K562 (cell line): ENCODE data around the gene GALNT12. TPM values are rescaled to one million over a fixed set of nuclear protein-coding genes. Genes with fewer than 3 reads are reported as not detected.

ENCODE experiments used
- CBX8 ChIP-seq: fragments of 200-600 bp; sonication (generic); IDR thresholded peaks from 2 replicates; pipeline ENCODE4 v1.6.1; 2012; ENCODE audit warnings: borderline replicate concordance, mixed run types, low read depth, mild to moderate bottlenecking, moderate library complexity, mixed read lengths, low read length, control low read depth, inconsistent platforms; ENCODE audit not compliant: poor library complexity, severe bottlenecking; ENCODE audit errors: extremely low read depth
- ESRRB ChIP-seq: fragments of 250-450 bp; sonication (Bioruptor Pico); IDR thresholded peaks from 2 replicates; pipeline ENCODE4 v1.5.0; 2020; ENCODE audit warnings: mild to moderate bottlenecking, moderate library complexity, borderline replicate concordance
- GTF2E2 ChIP-seq: fragments of 200-800 bp; sonication (Bioruptor generic); IDR thresholded peaks from 2 replicates; pipeline ENCODE4 v1.6.1; 2016; ENCODE audit warnings: missing genetic modification characterization, missing compliant biosample characterization
- HNRNPL ChIP-seq: fragments of 200-400 bp; formaldehyde crosslinking; IDR thresholded peaks from 2 replicates; pipeline ENCODE4 v1.6.1; 2017; ENCODE audit warnings: low read depth, mild to moderate bottlenecking, low read length
- ILF3 ChIP-seq: fragments of 450-650 bp; IDR thresholded peaks from 2 replicates; pipeline ENCODE4 v1.6.1; 2018; ENCODE audit warnings: antibody characterized with exemption, mild to moderate bottlenecking, moderate library complexity, borderline replicate concordance
- JUND ChIP-seq, 2 experiments: IDR thresholded peaks; 2 replicates in 1 of 2; 3 replicates in 1 of 2; pipeline ENCODE4 v1.6.1; 2011; ENCODE audit warnings: borderline replicate concordance in 2 of 2, low read depth in 2 of 2, low read length in 2 of 2, improper control_type of control experiment in 1 of 2, missing biosample characterization in 1 of 2, missing genetic modification characterization in 1 of 2, missing genetic modification reagents in 1 of 2
- KDM4B ChIP-seq, 2 experiments: fragments of 450-650 bp in 1 of 2; sonication (generic) in 1 of 2; IDR thresholded peaks; 2 replicates each; pipeline ENCODE4 v1.6.1; 2016 to 2017; ENCODE audit warnings: borderline replicate concordance in 2 of 2, antibody characterized with exemption in 1 of 2, low read depth in 1 of 2, mild to moderate bottlenecking in 1 of 2
- MEIS2 ChIP-seq: fragments of 450-650 bp; IDR thresholded peaks from 2 replicates; pipeline ENCODE4 v1.6.1; 2014; ENCODE audit warnings: mild to moderate bottlenecking; ENCODE audit not compliant: partially characterized antibody
- NR4A1 ChIP-seq, 2 experiments: fragments of 250-450 bp in 1 of 2; fragments of 450-650 bp in 1 of 2; sonication (Bioruptor Pico) in 1 of 2; IDR thresholded peaks; 2 replicates each; pipeline versions ENCODE4 v1.4.0 to v1.6.1; 2016 to 2020; ENCODE audit warnings: mild to moderate bottlenecking in 2 of 2, missing compliant biosample characterization in 1 of 2, missing genetic modification characterization in 1 of 2, moderate library complexity in 1 of 2
- PHF21A ChIP-seq: fragments of 450-650 bp; IDR thresholded peaks from 2 replicates; pipeline ENCODE4 v1.6.1; 2017; ENCODE audit warnings: low read depth, borderline replicate concordance
- PPARD ChIP-seq: fragments of 250-450 bp; sonication (Bioruptor Pico); IDR thresholded peaks from 2 replicates; pipeline ENCODE4 v1.8.0; 2022; ENCODE audit warnings: inconsistent platforms, mild to moderate bottlenecking, moderate library complexity
- PURB ChIP-seq: sonication (generic); formaldehyde crosslinking; IDR thresholded peaks from 2 replicates; pipeline ENCODE4 v1.9.0; 2021; ENCODE audit warnings: low read depth, mild to moderate bottlenecking, missing genetic modification reagents
- RNF2 ChIP-seq: sonication (generic); IDR thresholded peaks from 2 replicates; pipeline ENCODE4 v1.6.1; 2016
- TAL1 ChIP-seq: fragments of 450-650 bp; IDR thresholded peaks from 2 replicates; pipeline ENCODE4 v1.6.1; 2016; ENCODE audit warnings: mild to moderate bottlenecking
- ZFP1 ChIP-seq: fragments of 450-650 bp; formaldehyde crosslinking; IDR thresholded peaks from 2 replicates; pipeline ENCODE4 v1.4.0; 2020; ENCODE audit warnings: mild to moderate bottlenecking, mixed read lengths
- ZFPM2 ChIP-seq: fragments of 250-450 bp; sonication (Bioruptor Pico); IDR thresholded peaks from 2 replicates; pipeline ENCODE4 v1.5.1; 2022; ENCODE audit warnings: mild to moderate bottlenecking
- ZNF175 ChIP-seq: fragments of 200-800 bp; sonication (Bioruptor generic); IDR thresholded peaks from 2 replicates; pipeline ENCODE4 v1.6.1; 2016; ENCODE audit warnings: low read depth, mild to moderate bottlenecking, missing genetic modification characterization, missing compliant biosample characterization
- polyA plus RNA-seq, 8 experiments: library from polyadenylated mRNA; depleted of rRNA in 4 of 8; stranded (reverse) in 5 of 8; unstranded in 3 of 8; fragments of >200 nt; fragmentation: Nextera tagmentation in 2 of 8; fragmentation: Illumina TruSeq in 1 of 8; extraction: Ambion mirVana in 2 of 8; extraction: Trizol in 1 of 8; gene quantifications; 2 replicates each; pipeline versions ENCODE4 v1.2.1 to v1.2.3, GENCODE V29; 2011 to 2014; ENCODE audit warnings: inconsistent platforms in 1 of 8, missing spikeins in 1 of 8
- total RNA-seq, 7 experiments: library from RNA; depleted of rRNA in 6 of 7; stranded (reverse); fragments of >200 nt in 6 of 7; fragmentation: Illumina TruSeq in 2 of 7; extraction: Trizol in 2 of 7; gene quantifications; 2 replicates each; pipeline versions ENCODE4 v1.2.1 to v1.2.3, GENCODE V29; 2011 to 2021; ENCODE audit warnings: low replicate concordance in 1 of 7
- TF ChIP-seq, protein P1 (sequence below): IDR thresholded peaks from 3 replicates; pipeline ENCODE4 v1.6.1; 2011; ENCODE audit warnings: borderline replicate concordance, mild to moderate bottlenecking; ENCODE audit not compliant: insufficient read length, insufficient read depth
- TF ChIP-seq, protein P2 (sequence below): fragments of 450-650 bp; formaldehyde crosslinking; IDR thresholded peaks from 2 replicates; pipeline ENCODE4 v1.4.0; 2020; ENCODE audit warnings: mild to moderate bottlenecking, moderate library complexity
- TF ChIP-seq, protein P3 (sequence below): fragments of 250-450 bp; sonication (Bioruptor Pico); IDR thresholded peaks from 2 replicates; pipeline ENCODE4 v1.8.0; 2021; ENCODE audit warnings: moderate library complexity, mild to moderate bottlenecking, inconsistent platforms
- TF ChIP-seq, protein P4 (sequence below): fragments of 450-650 bp; formaldehyde crosslinking; IDR thresholded peaks from 2 replicates; pipeline ENCODE4 v1.4.0; 2020; ENCODE audit warnings: mild to moderate bottlenecking

Gene GALNT12
- total and polyA plus RNA-seq, 9 of the 15 experiments (the other 6 are each of a cell fraction or from before 2014, with no cell fraction given): 29.7 to 82.9 (median 44.2) TPM

DNA sequence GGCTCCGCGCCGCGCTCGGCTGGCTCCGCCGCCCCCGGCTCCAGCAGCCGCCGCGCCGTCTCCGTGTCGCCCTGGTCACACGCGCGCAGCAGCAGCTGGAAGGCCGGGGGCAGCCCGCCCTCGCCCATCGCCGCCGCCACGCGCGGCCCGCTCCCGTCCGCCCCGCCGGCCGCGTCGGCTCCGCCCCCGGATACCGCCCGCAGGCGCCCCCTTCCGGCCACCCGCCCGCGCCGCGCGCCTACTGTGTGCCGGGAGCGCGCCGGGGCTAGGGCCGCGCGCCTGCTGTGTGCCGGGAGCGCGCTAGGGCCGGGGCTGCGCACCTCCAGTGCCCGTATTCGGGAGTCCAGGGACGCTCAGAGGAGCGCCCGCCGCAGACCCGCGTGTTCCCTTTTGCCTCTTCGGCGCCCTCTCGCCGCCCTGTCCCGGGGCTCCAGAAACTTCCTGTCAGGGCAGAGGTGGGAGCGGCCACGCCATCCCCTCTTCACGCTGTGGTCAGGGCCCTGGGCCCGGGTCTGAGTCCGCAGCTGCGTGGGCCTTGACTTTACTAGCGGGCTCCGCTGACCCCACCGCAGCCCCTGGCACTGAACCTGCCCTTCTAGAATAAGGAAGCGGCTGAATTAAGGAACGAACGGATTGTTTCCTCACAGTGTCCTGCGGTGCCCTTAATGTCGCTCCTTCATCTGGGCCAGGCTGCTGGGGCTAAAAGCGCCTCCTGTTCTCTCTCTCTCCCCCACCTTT, 10.9 kb upstream of the GALNT12 start, which contains the start of gene ANKS6 (continued):
- TF ChIP-seq ZFPM2 (CRISPR knock-in tag): no peak
- no peak for TF ChIP-seq PPARD (CRISPR knock-in tag)
- TF ChIP-seq PHF21A: no peak
- TF ChIP-seq TAL1: no peak
- TF ChIP-seq KDM4B (IDR thresholded peaks at IDR 0.05; ENCODE audit: borderline replicate concordance in 2 of 2, low read depth in 1 of 2): no peak
- TF ChIP-seq, protein P1, sequence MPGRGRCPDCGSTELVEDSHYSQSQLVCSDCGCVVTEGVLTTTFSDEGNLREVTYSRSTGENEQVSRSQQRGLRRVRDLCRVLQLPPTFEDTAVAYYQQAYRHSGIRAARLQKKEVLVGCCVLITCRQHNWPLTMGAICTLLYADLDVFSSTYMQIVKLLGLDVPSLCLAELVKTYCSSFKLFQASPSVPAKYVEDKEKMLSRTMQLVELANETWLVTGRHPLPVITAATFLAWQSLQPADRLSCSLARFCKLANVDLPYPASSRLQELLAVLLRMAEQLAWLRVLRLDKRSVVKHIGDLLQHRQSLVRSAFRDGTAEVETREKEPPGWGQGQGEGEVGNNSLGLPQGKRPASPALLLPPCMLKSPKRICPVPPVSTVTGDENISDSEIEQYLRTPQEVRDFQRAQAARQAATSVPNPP: no peak
- TF ChIP-seq PURB (CRISPR knock-in tag): no peak
- no peak for TF ChIP-seq ESRRB (CRISPR knock-in tag)
- TF ChIP-seq, protein P2, sequence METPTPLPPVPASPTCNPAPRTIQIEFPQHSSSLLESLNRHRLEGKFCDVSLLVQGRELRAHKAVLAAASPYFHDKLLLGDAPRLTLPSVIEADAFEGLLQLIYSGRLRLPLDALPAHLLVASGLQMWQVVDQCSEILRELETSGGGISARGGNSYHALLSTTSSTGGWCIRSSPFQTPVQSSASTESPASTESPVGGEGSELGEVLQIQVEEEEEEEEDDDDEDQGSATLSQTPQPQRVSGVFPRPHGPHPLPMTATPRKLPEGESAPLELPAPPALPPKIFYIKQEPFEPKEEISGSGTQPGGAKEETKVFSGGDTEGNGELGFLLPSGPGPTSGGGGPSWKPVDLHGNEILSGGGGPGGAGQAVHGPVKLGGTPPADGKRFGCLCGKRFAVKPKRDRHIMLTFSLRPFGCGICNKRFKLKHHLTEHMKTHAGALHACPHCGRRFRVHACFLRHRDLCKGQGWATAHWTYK (CRISPR knock-in tag): peak; percentile 80; the same call in 1 of the 2 replicates
- TF ChIP-seq ILF3: no peak
- TF ChIP-seq NR4A1 (CRISPR knock-in tag; IDR thresholded peaks at IDR 0.05): no peak
- peak; percentile 39; the same call in 1 of the 2 replicates for TF ChIP-seq NR4A1 (tag; IDR thresholded peaks at IDR 0.05)
- no peak for TF ChIP-seq HNRNPL
- TF ChIP-seq JUND (IDR thresholded peaks at IDR 0.05; ENCODE audit: borderline replicate concordance, low read depth, low read length): no peak
- TF ChIP-seq JUND (tag; IDR thresholded peaks at IDR 0.05; ENCODE audit: borderline replicate concordance, low read depth, low read length): no peak; the same call in 2 of the 3 replicates
- no peak for TF ChIP-seq CBX8
- TF ChIP-seq, protein P3, sequence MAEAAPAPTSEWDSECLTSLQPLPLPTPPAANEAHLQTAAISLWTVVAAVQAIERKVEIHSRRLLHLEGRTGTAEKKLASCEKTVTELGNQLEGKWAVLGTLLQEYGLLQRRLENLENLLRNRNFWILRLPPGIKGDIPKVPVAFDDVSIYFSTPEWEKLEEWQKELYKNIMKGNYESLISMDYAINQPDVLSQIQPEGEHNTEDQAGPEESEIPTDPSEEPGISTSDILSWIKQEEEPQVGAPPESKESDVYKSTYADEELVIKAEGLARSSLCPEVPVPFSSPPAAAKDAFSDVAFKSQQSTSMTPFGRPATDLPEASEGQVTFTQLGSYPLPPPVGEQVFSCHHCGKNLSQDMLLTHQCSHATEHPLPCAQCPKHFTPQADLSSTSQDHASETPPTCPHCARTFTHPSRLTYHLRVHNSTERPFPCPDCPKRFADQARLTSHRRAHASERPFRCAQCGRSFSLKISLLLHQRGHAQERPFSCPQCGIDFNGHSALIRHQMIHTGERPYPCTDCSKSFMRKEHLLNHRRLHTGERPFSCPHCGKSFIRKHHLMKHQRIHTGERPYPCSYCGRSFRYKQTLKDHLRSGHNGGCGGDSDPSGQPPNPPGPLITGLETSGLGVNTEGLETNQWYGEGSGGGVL: no peak
- no peak for TF ChIP-seq RNF2
- TF ChIP-seq MEIS2: no peak
- TF ChIP-seq ZNF175 (CRISPR knock-in tag): peak; percentile 87; the same call in 1 of the 2 replicates
- TF ChIP-seq, protein P4, sequence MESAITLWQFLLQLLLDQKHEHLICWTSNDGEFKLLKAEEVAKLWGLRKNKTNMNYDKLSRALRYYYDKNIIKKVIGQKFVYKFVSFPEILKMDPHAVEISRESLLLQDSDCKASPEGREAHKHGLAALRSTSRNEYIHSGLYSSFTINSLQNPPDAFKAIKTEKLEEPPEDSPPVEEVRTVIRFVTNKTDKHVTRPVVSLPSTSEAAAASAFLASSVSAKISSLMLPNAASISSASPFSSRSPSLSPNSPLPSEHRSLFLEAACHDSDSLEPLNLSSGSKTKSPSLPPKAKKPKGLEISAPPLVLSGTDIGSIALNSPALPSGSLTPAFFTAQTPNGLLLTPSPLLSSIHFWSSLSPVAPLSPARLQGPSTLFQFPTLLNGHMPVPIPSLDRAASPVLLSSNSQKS (CRISPR knock-in tag): no peak
- TF ChIP-seq ZFP1 (CRISPR knock-in tag): no peak
- no peak for TF ChIP-seq GTF2E2
